Activated CD8-positive, alpha-beta memory T cell treated with anti-CD3 and anti-CD28 coated beads for 4 hours (primary cell): ENCODE data around the gene CYBA.

Experiments used
- DNase-seq, 2 donors: peaks; one replicate each; pipeline ENCODE4 v3.0.0-alpha.2; 2020; ENCODE audit warnings: low read depth in 2 of 2

CYBA gene

DNA sequence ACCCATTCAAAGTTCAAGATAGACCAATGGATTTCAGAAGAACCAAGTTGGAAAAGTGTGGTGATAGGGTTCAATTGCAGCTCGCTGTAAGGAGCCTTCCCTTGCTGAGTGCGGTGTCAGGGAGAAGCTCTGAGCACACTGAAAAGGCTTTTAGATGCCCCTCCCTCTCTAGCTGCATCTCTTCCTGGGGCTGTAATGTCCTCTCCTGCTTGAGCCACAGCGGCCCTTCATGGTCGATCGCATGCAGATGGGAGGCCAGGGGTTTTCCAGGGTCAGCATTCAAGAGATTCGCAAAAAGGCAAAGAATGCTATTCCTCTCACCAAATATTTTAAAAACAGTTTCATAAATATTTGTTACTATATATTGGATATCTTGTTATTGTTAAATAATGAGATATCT lies 56.9 kb downstream of the CYBA start:
- no peak for DNase-seq

DNA sequence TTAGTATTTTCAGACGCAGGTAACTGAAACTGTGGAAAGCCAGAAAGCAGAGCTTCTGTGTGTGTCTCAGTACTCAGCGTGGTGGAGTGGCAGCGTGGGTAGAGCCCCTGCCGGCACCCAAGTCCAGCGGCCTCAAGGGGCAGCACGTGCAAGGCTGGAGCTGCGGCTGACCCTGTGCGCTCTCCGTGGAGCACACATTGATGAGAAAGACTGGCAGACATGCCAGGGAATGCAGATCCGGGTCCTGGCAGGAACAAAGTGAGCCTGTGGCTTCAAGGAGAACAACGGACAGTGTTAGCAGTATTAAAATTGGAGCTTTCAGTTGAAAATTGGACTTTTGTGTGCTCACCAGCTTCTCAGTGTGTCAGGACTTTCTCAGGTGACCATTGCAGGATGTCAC lies 57.4 kb downstream of the CYBA start:
- no peak for DNase-seq
